ENCODE data around the gene DDX24.
A peak's percentile ranks its signal among the peaks of the same experiment; 100 is the strongest.

DDX24 gene

GRCh38 chr14:94046696-94047250, 34.2 kb downstream of the DDX24 start:
- DNase-seq = no peak

GRCh38 chr14:94045563-94046345, 35.2 kb downstream of the DDX24 start:
- DNase-seq = no peak

- DNase-seq = no peak
Measured at GRCh38 chr14:94045101-94045500, 35.9 kb downstream of the DDX24 start.

- no peak for DNase-seq
Measured at GRCh38 chr14:94044476-94045091, 36.4 kb downstream of the DDX24 start.

- DNase-seq = no peak
Measured at GRCh38 chr14:94043756-94044475, 37.1 kb downstream of the DDX24 start.

GRCh38 chr14:94043111-94043755, 37.8 kb downstream of the DDX24 start:
- no peak for DNase-seq

- no peak for DNase-seq
Measured at GRCh38 chr14:94042433-94043091, 38.4 kb downstream of the DDX24 start.

GRCh38 chr14:94041551-94042346, 39.3 kb downstream of the DDX24 start:
- peak; percentile 11 for DNase-seq

GRCh38 chr14:94040796-94041195, 40.2 kb downstream of the DDX24 start:
- no peak for DNase-seq

- DNase-seq = no peak
Measured at GRCh38 chr14:94040247-94040646, 40.8 kb downstream of the DDX24 start.

- DNase-seq = no peak
Measured at GRCh38 chr14:94038921-94039629, 41.9 kb downstream of the DDX24 start.

- no peak for DNase-seq
Measured at GRCh38 chr14:94038510-94038909, 42.5 kb downstream of the DDX24 start.

- no peak for DNase-seq
Measured at GRCh38 chr14:94037954-94038353, 43.0 kb downstream of the DDX24 start.

GRCh38 chr14:94036313-94037167, 44.5 kb downstream of the DDX24 start:
- peak; percentile 65 for DNase-seq

GRCh38 chr14:94034886-94035285, 46.1 kb downstream of the DDX24 start:
- DNase-seq = no peak

GRCh38 chr14:94031883-94032279, 49.1 kb downstream of the DDX24 start:
- DNase-seq = no peak

GRCh38 chr14:94031161-94031882, 49.7 kb downstream of the DDX24 start:
- DNase-seq = no peak

- no peak for DNase-seq
Measured at GRCh38 chr14:94030571-94030970, 50.4 kb downstream of the DDX24 start.

GRCh38 chr14:94029671-94030203, 51.3 kb downstream of the DDX24 start:
- DNase-seq = no peak
